IMR-90 (cell line): ENCODE data around the gene SRRM4. TPM values are rescaled to one million over a fixed set of nuclear protein-coding genes. Genes with fewer than 3 reads are reported as not detected.

Source experiments
- ATAC-seq: fragments of 200-7000 bp; cut with Tn5 transposase; 2 replicates; pipeline ENCODE4 v1.9.1; 2020; ENCODE audit warnings: low read depth, mild to moderate bottlenecking, moderate library complexity
- BruUV-seq: library from RNA; stranded (reverse); fragments of 400-500 nt; replicated peaks from 2 replicates; lab custom pipeline; 2021; lab: Mats Ljungman, UMichigan
- CTCF ChIA-PET: fragments of 300-600 bp; formaldehyde crosslinking; extraction: SDS; loops from one replicate; lab custom pipeline; 2021; ENCODE audit warnings: antibody characterized with exemption; lab: Yijun Ruan, JAX
- POLR2A ChIA-PET: fragments of 300-600 bp; sonication (Branson Sonifier 250); formaldehyde crosslinking; loops from one replicate; lab custom pipeline; 2022; ENCODE audit warnings: antibody characterized with exemption; ENCODE audit not compliant: unreplicated experiment; lab: Charles Lee
- DNase-seq: peaks from one replicate; pipeline ENCODE4 v3.0.0; 2013
- H2AFZ ChIP-seq: replicated peaks from 2 replicates; pipeline ENCODE3; 2013; ENCODE audit warnings: low read length, mild to moderate bottlenecking; ENCODE audit not compliant: poor library complexity
- H2AK5ac ChIP-seq: 2 replicates; pipeline ENCODE4 v1.6.1; 2013; ENCODE audit warnings: low read depth, low read length, inconsistent platforms
- H2AK9ac ChIP-seq: replicated peaks from 2 replicates; pipeline ENCODE3; 2013; ENCODE audit warnings: mild to moderate bottlenecking, low read depth, low read length, moderate library complexity; ENCODE audit not compliant: poor library complexity
- H2BK120ac ChIP-seq: 2 replicates; pipeline ENCODE4 v1.6.1; 2013; ENCODE audit warnings: low read depth, low read length, inconsistent platforms
- H2BK15ac ChIP-seq: 3 replicates; pipeline ENCODE4 v1.6.1; 2013; ENCODE audit warnings: low read depth, low read length, inconsistent platforms
- H2BK20ac ChIP-seq: 2 replicates; pipeline ENCODE4 v1.6.1; 2013; ENCODE audit warnings: low read depth, mild to moderate bottlenecking, inconsistent platforms, low read length, moderate library complexity
- H2BK5ac ChIP-seq: 2 replicates; pipeline ENCODE4 v1.6.1; 2013; ENCODE audit warnings: mild to moderate bottlenecking, low read depth, low read length, inconsistent platforms; ENCODE audit not compliant: poor library complexity, severe bottlenecking
- H3K14ac ChIP-seq: replicated peaks from 2 replicates; pipeline ENCODE4 v1.6.1; 2013; ENCODE audit warnings: low read depth, low read length, inconsistent platforms
- H3K18ac ChIP-seq: 2 replicates; pipeline ENCODE4 v1.6.1; 2013; ENCODE audit warnings: low read depth, low read length, control low read depth
- H3K23ac ChIP-seq: 2 replicates; pipeline ENCODE4 v1.6.1; 2013; ENCODE audit warnings: low read depth, low read length, inconsistent platforms
- H3K27ac ChIP-seq: 2 replicates; pipeline ENCODE4 v1.5.1; 2013; ENCODE audit warnings: mild to moderate bottlenecking, control low read depth, low read length; ENCODE audit not compliant: insufficient read depth
- H3K27me3 ChIP-seq: 2 replicates; pipeline ENCODE4 v1.6.1; 2013; ENCODE audit warnings: low read length; ENCODE audit not compliant: control insufficient read depth, insufficient read depth
- H3K36me3 ChIP-seq: 2 replicates; pipeline ENCODE4 v1.6.1; 2013; ENCODE audit warnings: low read length, mixed read lengths; ENCODE audit not compliant: control insufficient read depth, insufficient read depth
- H3K4ac ChIP-seq: 2 replicates; pipeline ENCODE4 v1.6.1; 2013; ENCODE audit warnings: low read depth, low read length, inconsistent platforms
- H3K4me1 ChIP-seq: 2 replicates; pipeline ENCODE4 v1.6.1; 2013; ENCODE audit warnings: low read length, mixed read lengths; ENCODE audit not compliant: control insufficient read depth, insufficient read depth
- H3K4me2 ChIP-seq: 2 replicates; pipeline ENCODE4 v1.6.1; 2013; ENCODE audit warnings: low read depth, mild to moderate bottlenecking, control low read depth, low read length, moderate library complexity
- H3K4me3 ChIP-seq: 2 replicates; pipeline ENCODE4 v1.5.1; 2013; ENCODE audit warnings: low read depth, mild to moderate bottlenecking, control low read depth, low read length, moderate library complexity; ENCODE audit not compliant: insufficient read depth
- H3K56ac ChIP-seq: 2 replicates; pipeline ENCODE4 v1.6.1; 2013; ENCODE audit warnings: low read length, inconsistent platforms; ENCODE audit not compliant: insufficient read depth; ENCODE audit errors: extremely low read depth
- H3K79me1 ChIP-seq, 2 experiments: 2 replicates each; pipeline ENCODE4 v1.6.1; 2013; ENCODE audit warnings: low read length in 2 of 2, inconsistent platforms in 1 of 2, low read depth in 1 of 2
- H3K9ac ChIP-seq: 2 replicates; pipeline ENCODE4 v1.6.1; 2013; ENCODE audit warnings: low read depth, low read length, control low read depth
- H3K9me1 ChIP-seq: 2 replicates; pipeline ENCODE4 v1.6.1; 2013; ENCODE audit warnings: low read length, inconsistent platforms; ENCODE audit not compliant: insufficient read depth
- H3K9me3 ChIP-seq: 2 replicates; pipeline ENCODE4 v1.6.1; 2013; ENCODE audit warnings: low read length; ENCODE audit not compliant: control insufficient read depth, insufficient read depth
- H4K20me1 ChIP-seq: 2 replicates; pipeline ENCODE4 v1.6.1; 2013; ENCODE audit warnings: low read length, inconsistent platforms; ENCODE audit not compliant: insufficient read depth
- H4K5ac ChIP-seq: 2 replicates; pipeline ENCODE4 v1.6.1; 2013; ENCODE audit warnings: mild to moderate bottlenecking, low read depth, low read length, control low read depth
- H4K8ac ChIP-seq, 2 experiments: 2 replicates each; pipeline ENCODE4 v1.6.1; 2013; ENCODE audit warnings: low read depth in 2 of 2, low read length in 2 of 2, control low read depth in 1 of 2, inconsistent platforms in 1 of 2
- H4K91ac ChIP-seq: 2 replicates; pipeline ENCODE4 v1.6.1; 2013; ENCODE audit warnings: low read depth, low read length, inconsistent platforms; ENCODE audit not compliant: insufficient read depth
- CEBPB ChIP-seq: IDR thresholded peaks from 2 replicates; pipeline ENCODE4 v1.6.1; 2012; ENCODE audit warnings: low read depth, low read length, improper control_type of control experiment
- CHD1 ChIP-seq: IDR thresholded peaks from 2 replicates; pipeline ENCODE4 v1.6.1; 2012; ENCODE audit warnings: low read depth, low read length, improper control_type of control experiment
- ELK1 ChIP-seq: fragments of 150-350 bp; IDR thresholded peaks from 2 replicates; pipeline ENCODE4 v1.6.1; 2016; ENCODE audit warnings: low read depth, mild to moderate bottlenecking, low read length, moderate library complexity, borderline replicate concordance
- FOS ChIP-seq: fragments of 150-350 bp; IDR thresholded peaks from 2 replicates; pipeline ENCODE4 v1.6.1; 2016; ENCODE audit warnings: low read depth, low read length
- MAFK ChIP-seq: IDR thresholded peaks from 2 replicates; pipeline ENCODE4 v1.6.1; 2012; ENCODE audit warnings: low read depth, low read length, improper control_type of control experiment
- MAZ ChIP-seq: IDR thresholded peaks from 2 replicates; pipeline ENCODE4 v1.6.1; 2012; ENCODE audit warnings: low read depth, mild to moderate bottlenecking, low read length, improper control_type of control experiment, moderate library complexity, borderline replicate concordance
- MXI1 ChIP-seq: IDR thresholded peaks from 2 replicates; pipeline ENCODE4 v1.6.1; 2012; ENCODE audit warnings: low read depth, mild to moderate bottlenecking, low read length, moderate library complexity, borderline replicate concordance
- NFE2L2 ChIP-seq: fragments of 150-350 bp; IDR thresholded peaks from 2 replicates; pipeline ENCODE4 v1.6.1; 2016; ENCODE audit warnings: low read depth, mild to moderate bottlenecking, low read length
- POLR2A ChIP-seq: IDR thresholded peaks from 2 replicates; pipeline ENCODE4 v1.6.1; 2012; ENCODE audit warnings: mild to moderate bottlenecking, low read depth, low read length
- RAD21 ChIP-seq: IDR thresholded peaks from 2 replicates; pipeline ENCODE4 v1.6.1; 2012; ENCODE audit warnings: low read length, improper control_type of control experiment
- RCOR1 ChIP-seq: IDR thresholded peaks from 2 replicates; pipeline ENCODE4 v1.6.1; 2012; ENCODE audit warnings: mild to moderate bottlenecking, low read length, improper control_type of control experiment; ENCODE audit not compliant: insufficient replicate concordance
- RFX5 ChIP-seq: IDR thresholded peaks from 2 replicates; pipeline ENCODE4 v1.8.0; 2012; ENCODE audit warnings: low read depth, mild to moderate bottlenecking, low read length, moderate library complexity
- SMC3 ChIP-seq: fragments of 150-350 bp; IDR thresholded peaks from 2 replicates; pipeline ENCODE4 v1.6.1; 2016; ENCODE audit warnings: low read depth, mild to moderate bottlenecking, antibody characterized with exemption, low read length, moderate library complexity
- WGBS, 2 experiments: methylation state at CpG; one replicate each; pipeline versions ENCODE4 v1.1.5 to v1.1.7; 2013; ENCODE audit warnings: missing lambda C conversion rate in 2 of 2; ENCODE audit not compliant: insufficient read length in 1 of 2; ENCODE audit errors: extremely low coverage in 2 of 2; 5-methylcytosine and 5-hydroxymethylcytosine counted together
- dilution Hi-C: fragments of 300-500 bp; cut with HindIII; formaldehyde crosslinking; loops from one replicate; pipeline ENCODE4 v1.14.3; 2018; ENCODE audit warnings: low sequenced_read_pairs; ENCODE audit not compliant: unreplicated experiment
- in situ Hi-C: fragments of 300-500 bp; cut with MboI; formaldehyde crosslinking; loops from 3 replicates; pipeline ENCODE4 v1.14.3; 2019; ENCODE audit warnings: low sequenced_read_pairs, inconsistent platforms, mixed read lengths
- intact Hi-C: fragments of 100-400 bp; cut with micrococcal nuclease; formaldehyde crosslinking; loops from 2 replicates; pipeline ENCODE4 v1.10.0; 2022
- polyA plus RNA-seq, 3 experiments: library from polyadenylated mRNA; depleted of rRNA; stranded (reverse); fragments of >200 nt; gene quantifications; 2 replicates each; pipeline ENCODE4 v1.2.3, GENCODE V29; 2012; ENCODE audit warnings: low replicate concordance in 1 of 3
- total RNA-seq: library from RNA; depleted of rRNA; stranded (reverse); fragments of >200 nt; gene quantifications from 2 replicates; pipeline ENCODE4 v1.2.3, GENCODE V29; 2012
- TF ChIP-seq, protein P1 (sequence below): conservative IDR thresholded peaks from 2 replicates; pipeline ENCODE4 v1.5.1; 2012; ENCODE audit warnings: mild to moderate bottlenecking, low read depth, low read length, improper control_type of control experiment
- TF ChIP-seq, protein P2 (sequence below): fragments of 150-350 bp; IDR thresholded peaks from 2 replicates; pipeline ENCODE4 v1.6.1; 2017; ENCODE audit warnings: mild to moderate bottlenecking, antibody characterized with exemption, low read length, low read depth

SRRM4 gene
- total and polyA plus RNA-seq, 2 of the 4 experiments (the other 2 are of a cell fraction), result not detected

DNA sequence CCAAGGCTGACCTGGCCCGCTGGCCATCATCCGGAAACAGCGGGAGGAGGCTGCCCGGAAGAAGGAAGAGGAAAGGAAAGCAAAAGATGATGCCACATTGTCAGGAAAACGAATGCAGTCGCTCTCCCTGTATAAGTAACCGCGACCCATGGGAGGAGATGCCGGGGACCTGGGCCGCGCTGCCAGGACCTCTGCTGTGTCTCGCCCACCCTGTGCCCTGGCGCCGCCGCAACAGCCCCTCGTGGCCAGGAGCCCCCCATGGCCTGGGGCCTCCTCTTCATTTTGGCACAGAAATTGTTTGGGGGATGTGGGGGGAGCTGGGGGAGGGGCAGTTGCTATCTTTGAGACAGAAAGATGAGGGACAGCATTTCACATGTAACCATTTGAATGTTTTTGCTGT, 213.9 kb downstream of the SRRM4 start:
- no peaks in the 10 kb centered on the region for H3K27me3 ChIP-seq
- H2BK20ac ChIP-seq, result no peak overlapping the region
- no peak overlapping the region for H3K23ac ChIP-seq
- TF ChIP-seq SMC3, result no peak
- TF ChIP-seq CHD1, result no peak
- TF ChIP-seq, protein P1, sequence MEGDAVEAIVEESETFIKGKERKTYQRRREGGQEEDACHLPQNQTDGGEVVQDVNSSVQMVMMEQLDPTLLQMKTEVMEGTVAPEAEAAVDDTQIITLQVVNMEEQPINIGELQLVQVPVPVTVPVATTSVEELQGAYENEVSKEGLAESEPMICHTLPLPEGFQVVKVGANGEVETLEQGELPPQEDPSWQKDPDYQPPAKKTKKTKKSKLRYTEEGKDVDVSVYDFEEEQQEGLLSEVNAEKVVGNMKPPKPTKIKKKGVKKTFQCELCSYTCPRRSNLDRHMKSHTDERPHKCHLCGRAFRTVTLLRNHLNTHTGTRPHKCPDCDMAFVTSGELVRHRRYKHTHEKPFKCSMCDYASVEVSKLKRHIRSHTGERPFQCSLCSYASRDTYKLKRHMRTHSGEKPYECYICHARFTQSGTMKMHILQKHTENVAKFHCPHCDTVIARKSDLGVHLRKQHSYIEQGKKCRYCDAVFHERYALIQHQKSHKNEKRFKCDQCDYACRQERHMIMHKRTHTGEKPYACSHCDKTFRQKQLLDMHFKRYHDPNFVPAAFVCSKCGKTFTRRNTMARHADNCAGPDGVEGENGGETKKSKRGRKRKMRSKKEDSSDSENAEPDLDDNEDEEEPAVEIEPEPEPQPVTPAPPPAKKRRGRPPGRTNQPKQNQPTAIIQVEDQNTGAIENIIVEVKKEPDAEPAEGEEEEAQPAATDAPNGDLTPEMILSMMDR, result no peak
- TF ChIP-seq ELK1, result no peak
- no peak for TF ChIP-seq POLR2A
- TF ChIP-seq NFE2L2, result no peak
- no peak for TF ChIP-seq RFX5
- no peak for TF ChIP-seq MXI1
- TF ChIP-seq FOS, result no peak
- TF ChIP-seq RAD21, result no peak
- no peak for TF ChIP-seq MAZ
- no peak for TF ChIP-seq RCOR1
- no peak for TF ChIP-seq MAFK
- TF ChIP-seq, protein P2, sequence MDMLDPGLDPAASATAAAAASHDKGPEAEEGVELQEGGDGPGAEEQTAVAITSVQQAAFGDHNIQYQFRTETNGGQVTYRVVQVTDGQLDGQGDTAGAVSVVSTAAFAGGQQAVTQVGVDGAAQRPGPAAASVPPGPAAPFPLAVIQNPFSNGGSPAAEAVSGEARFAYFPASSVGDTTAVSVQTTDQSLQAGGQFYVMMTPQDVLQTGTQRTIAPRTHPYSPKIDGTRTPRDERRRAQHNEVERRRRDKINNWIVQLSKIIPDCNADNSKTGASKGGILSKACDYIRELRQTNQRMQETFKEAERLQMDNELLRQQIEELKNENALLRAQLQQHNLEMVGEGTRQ, result no peak
- no peak for TF ChIP-seq CEBPB
- H3K4ac ChIP-seq, result no peak overlapping the region
- no peaks in the 10 kb centered on the region for H3K9me3 ChIP-seq
- H2BK120ac ChIP-seq, result no peak overlapping the region
- H3K36me3 ChIP-seq, result peaks cover 6% of the 10 kb centered on the region
- no peak overlapping the region for H3K56ac ChIP-seq
- no peak overlapping the region for H4K91ac ChIP-seq
- H3K14ac ChIP-seq, result no peak overlapping the region
- H2BK5ac ChIP-seq, result no peak overlapping the region
- 0 out of 2 replicates have a peak, but pooled peaks cover 2% of the 10 kb centered on the region for H3K4me1 ChIP-seq
- 0 out of 2 replicates have a peak, but pooled peaks cover 3% of the 10 kb centered on the region for H3K9me1 ChIP-seq
- no peak overlapping the region for H3K9ac ChIP-seq
- ATAC-seq (no peak), DNase-seq (no peak)
- no peak overlapping the region for H3K27ac ChIP-seq
- H2BK15ac ChIP-seq, result no peak overlapping the region
- no peak overlapping the region for H3K18ac ChIP-seq
- in situ Hi-C loops, result loop anchor here (25.0 kb wide), 1 partner anchor 783 kb away; no protein-coding TSS in a partner anchor
- H3K4me2 ChIP-seq, result no peak overlapping the region
- WGBS, 2 experiments, result 94% methylated on average over 4 of the region's 16 CpGs; no CpG with 5 or more reads in 1 of the 2 experiments
- dilution Hi-C loops, result no loop called here
- H4K5ac ChIP-seq, result no peak overlapping the region
- BruUV-seq, result no TSS peak
- H3K79me1 ChIP-seq, result no peaks in the 10 kb centered on the region
- no peak overlapping the region for H2AK9ac ChIP-seq
- POLR2A ChIA-PET, result no interaction called here
- H2AFZ ChIP-seq, result no peak overlapping the region
- no peaks in the 10 kb centered on the region for H4K20me1 ChIP-seq
- H4K8ac ChIP-seq, result no peak overlapping the region
- no peak overlapping the region for H2AK5ac ChIP-seq
- intact Hi-C loops, result no loop called here
- CTCF ChIA-PET, result interaction anchor here (1.2 kb wide), 1 partner anchor 10 kb away, joined by 4 read pairs; no protein-coding TSS in a partner anchor
- no peak overlapping the region for H3K4me3 ChIP-seq
